Lung (tissue), 12 donors: ENCODE data around the gene CKAP2L. TPM values are rescaled to one million over a fixed set of nuclear protein-coding genes. Genes with fewer than 3 reads are reported as not detected.

Experiments used
- ATAC-seq: fragments of 200-7000 bp; cut with Tn5 transposase; one replicate; pipeline ENCODE4 v1.9.1; 2020; ENCODE audit warnings: moderate number of reproducible peaks; ENCODE audit not compliant: insufficient read depth, low FRiP score
- DNase-seq, 3 donors: peaks; one replicate each; pipeline ENCODE4 v3.0.0-alpha.2; 2013 to 2017
- H3K27ac ChIP-seq, 2 donors: one replicate each; pipeline ENCODE4 v1.5.1; 2013; ENCODE audit warnings: mild to moderate bottlenecking in 2 of 2, moderate library complexity in 2 of 2, control low read depth in 1 of 2, inconsistent platforms in 1 of 2, low read depth in 1 of 2, low read length in 1 of 2
- H3K27me3 ChIP-seq, 3 donors: one replicate each; pipeline ENCODE4 v1.5.1; 2013; ENCODE audit warnings: low read length in 2 of 3; ENCODE audit not compliant: control insufficient read depth in 3 of 3, insufficient read depth in 3 of 3
- H3K36me3 ChIP-seq, 4 donors: one replicate each; pipeline ENCODE4 v1.5.1; 2013; ENCODE audit warnings: low read length in 4 of 4, mild to moderate bottlenecking in 1 of 4, moderate library complexity in 1 of 4; ENCODE audit not compliant: control insufficient read depth in 4 of 4, insufficient read depth in 4 of 4
- H3K4me1 ChIP-seq, 5 donors: one replicate each; pipeline ENCODE4 v1.5.1; 2013; ENCODE audit warnings: low read length in 5 of 5, mild to moderate bottlenecking in 2 of 5, moderate library complexity in 1 of 5; ENCODE audit not compliant: control insufficient read depth in 5 of 5, insufficient read depth in 5 of 5
- H3K4me3 ChIP-seq: one replicate; pipeline ENCODE4 v1.5.1; 2013; ENCODE audit warnings: mild to moderate bottlenecking, control low read depth, moderate library complexity
- H3K9ac ChIP-seq, 2 donors: one replicate each; pipeline ENCODE4 v1.5.1; 2013; ENCODE audit warnings: low read length in 2 of 2, control low read depth in 1 of 2; ENCODE audit not compliant: insufficient read depth in 1 of 2
- H3K9me3 ChIP-seq, 4 donors: one replicate each; pipeline ENCODE4 v1.5.1; 2013; ENCODE audit warnings: low read length in 3 of 4, mild to moderate bottlenecking in 1 of 4, moderate library complexity in 1 of 4; ENCODE audit not compliant: control insufficient read depth in 4 of 4, insufficient read depth in 3 of 4
- CTCF ChIP-seq: IDR thresholded peaks from 2 replicates; pipeline ENCODE4 v1.5.1; 2012; ENCODE audit warnings: mild to moderate bottlenecking; ENCODE audit errors: control extremely low read depth, extremely low read depth
- WGBS, 2 donors: extraction: QIAGEN DNeasy Blood & Tissue Kit; methylation state at CpG; one replicate each; pipeline ENCODE4 v1.1.7; 2013; 5-methylcytosine and 5-hydroxymethylcytosine counted together
- polyA plus RNA-seq, 2 donors: library from polyadenylated mRNA; stranded (reverse); fragments of 200-250 nt; gene quantifications; one replicate each; pipeline ENCODE4 v1.2.1, GENCODE V29; 2013
- total RNA-seq, 2 donors: library from RNA; depleted of rRNA in 1 of 2; stranded (reverse); fragments of >200 nt in 1 of 2; gene quantifications; one replicate each; pipeline ENCODE4 v1.2.1, GENCODE V29; 2014 to 2021
- donor health status: control.
- donor health status: control.
- donor health status: Bipolar disorder and iron deficiency.
- donor health status: healthy.
- donor health status: DM: yes; HTN: yes; CAD: no.

CKAP2L gene
- total and polyA plus RNA-seq, 4 donors: 0.48 to 4.0 (median 0.61) TPM

GRCh38 chr2:112693596-112693995, 70.8 kb downstream of the CKAP2L start:
- ATAC-seq (no peak), DNase-seq (no peak)
- Histone ChIP-seq H3K4me3 (no peak overlapping the region), H3K27me3 (peaks cover 0 to 3% (median 0%) of the 10 kb centered on the region in 3 donors), H3K9me3 (no peaks in the 10 kb centered on the region), H3K4me1 (peaks cover 0 to 7% (median 0%) of the 10 kb centered on the region in 5 donors), H3K9ac (no peak overlapping the region), H3K36me3 (no peaks in the 10 kb centered on the region), H3K27ac (no peak overlapping the region)
- WGBS, 2 donors: 84 to 86% methylated on average over 9 of the region's 9 CpGs
- TF ChIP-seq CTCF: no peak

GRCh38 chr2:112692918-112693317, 71.5 kb downstream of the CKAP2L start:
- Histone ChIP-seq H3K27me3 (peaks cover 0 to 3% (median 0%) of the 10 kb centered on the region in 3 donors), H3K36me3 (no peaks in the 10 kb centered on the region), H3K4me3 (no peak overlapping the region), H3K27ac (peak overlapping the region in 1 of 2 donors; percentile 30), H3K9ac (no peak overlapping the region), H3K9me3 (no peaks in the 10 kb centered on the region), H3K4me1 (peaks cover 0 to 7% (median 0%) of the 10 kb centered on the region in 5 donors)
- ATAC-seq (no peak), DNase-seq (no peak)
- 83% methylated on average over 1 of the region's 1 CpG for WGBS, 2 donors
- no peak for TF ChIP-seq CTCF

- no peak overlapping the region for H3K9ac ChIP-seq
- H3K4me3 ChIP-seq: no peak overlapping the region
- peaks cover 0 to 3% (median 0%) of the 10 kb centered on the region in 3 donors for H3K27me3 ChIP-seq
- WGBS, 2 donors: 27 to 52% methylated on average over 5 of the region's 5 CpGs
- H3K36me3 ChIP-seq: no peaks in the 10 kb centered on the region
- H3K27ac ChIP-seq: peak overlapping the region in 1 of 2 donors; percentile 52
- no peaks in the 10 kb centered on the region for H3K9me3 ChIP-seq
- peak; percentile 74 for ATAC-seq
- DNase-seq: peak in 1 of 3 donors; percentile 14
- peaks cover 0 to 7% (median 0%) of the 10 kb centered on the region in 5 donors for H3K4me1 ChIP-seq
- TF ChIP-seq CTCF: no peak
Observed at GRCh38 chr2:112692495-112692911, 71.9 kb downstream of the CKAP2L start.

GRCh38 chr2:112691881-112692281, 72.5 kb downstream of the CKAP2L start:
- H3K27me3 ChIP-seq: peaks cover 0 to 3% (median 0%) of the 10 kb centered on the region in 3 donors
- peaks cover 0 to 7% (median 0%) of the 10 kb centered on the region in 5 donors for H3K4me1 ChIP-seq
- ATAC-seq: no peak
- TF ChIP-seq CTCF: no peak
- no peaks in the 10 kb centered on the region for H3K9me3 ChIP-seq
- H3K27ac ChIP-seq: peak overlapping the region in 1 of 2 donors; percentile 37
- no peaks in the 10 kb centered on the region for H3K36me3 ChIP-seq
- WGBS, 2 donors: 52 to 64% methylated on average over 4 of the region's 4 CpGs
- no peak for DNase-seq
- H3K4me3 ChIP-seq: no peak overlapping the region
- H3K9ac ChIP-seq: no peak overlapping the region
